Lower leg skin (tissue), 3 donors: ENCODE data around the gene ZNF800.

Experiments
- POLR2A ChIP-seq, 2 donors: fragments of 450-650 bp; IDR thresholded peaks; one replicate each; pipeline ENCODE4 v1.6.1; 2016 to 2017; ENCODE audit warnings: antibody characterized with exemption in 2 of 2, mild to moderate bottlenecking in 1 of 2, moderate library complexity in 1 of 2
- TF ChIP-seq, protein P1 (sequence below), 3 donors: fragments of 450-650 bp; IDR thresholded peaks; one replicate each; pipeline ENCODE4 v1.5.1; 2016; ENCODE audit warnings: antibody characterized with exemption in 3 of 3, mild to moderate bottlenecking in 3 of 3, moderate library complexity in 2 of 3

DNA sequence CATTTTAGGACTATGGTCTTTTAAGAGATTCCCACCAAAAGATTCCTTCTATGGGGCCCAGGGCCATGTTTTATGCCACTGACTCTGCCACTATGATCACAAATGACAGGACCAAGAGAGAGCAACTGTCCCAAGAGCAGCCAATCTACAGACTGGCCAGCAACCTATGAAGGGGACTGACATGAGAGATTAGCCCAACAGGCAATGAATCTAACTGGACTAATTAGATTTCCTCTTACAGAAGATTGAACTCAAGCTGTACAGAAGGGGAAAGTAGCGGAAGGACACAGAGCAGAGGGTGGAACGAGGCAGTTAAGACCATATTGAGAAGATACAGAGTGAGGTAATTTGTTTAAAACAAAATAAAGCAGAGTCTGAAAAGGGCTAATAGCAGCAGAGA is 25.8 kb downstream of the ZNF800 start:
- TF ChIP-seq, protein P1, sequence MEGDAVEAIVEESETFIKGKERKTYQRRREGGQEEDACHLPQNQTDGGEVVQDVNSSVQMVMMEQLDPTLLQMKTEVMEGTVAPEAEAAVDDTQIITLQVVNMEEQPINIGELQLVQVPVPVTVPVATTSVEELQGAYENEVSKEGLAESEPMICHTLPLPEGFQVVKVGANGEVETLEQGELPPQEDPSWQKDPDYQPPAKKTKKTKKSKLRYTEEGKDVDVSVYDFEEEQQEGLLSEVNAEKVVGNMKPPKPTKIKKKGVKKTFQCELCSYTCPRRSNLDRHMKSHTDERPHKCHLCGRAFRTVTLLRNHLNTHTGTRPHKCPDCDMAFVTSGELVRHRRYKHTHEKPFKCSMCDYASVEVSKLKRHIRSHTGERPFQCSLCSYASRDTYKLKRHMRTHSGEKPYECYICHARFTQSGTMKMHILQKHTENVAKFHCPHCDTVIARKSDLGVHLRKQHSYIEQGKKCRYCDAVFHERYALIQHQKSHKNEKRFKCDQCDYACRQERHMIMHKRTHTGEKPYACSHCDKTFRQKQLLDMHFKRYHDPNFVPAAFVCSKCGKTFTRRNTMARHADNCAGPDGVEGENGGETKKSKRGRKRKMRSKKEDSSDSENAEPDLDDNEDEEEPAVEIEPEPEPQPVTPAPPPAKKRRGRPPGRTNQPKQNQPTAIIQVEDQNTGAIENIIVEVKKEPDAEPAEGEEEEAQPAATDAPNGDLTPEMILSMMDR (IDR thresholded peaks at IDR 0.05) = no peak
- TF ChIP-seq POLR2A (IDR thresholded peaks at IDR 0.05) = no peak
